Epithelial cell of esophagus (primary cell): ENCODE measurements around the gene SLITRK4.

ENCODE experiments used
- DNase-seq: peaks from one replicate; pipeline ENCODE4 v3.0.0; 2010; ENCODE audit warnings: low read depth
- H3K4me3 ChIP-seq: 2 replicates; pipeline ENCODE4 v1.5.1; 2011; ENCODE audit warnings: mild to moderate bottlenecking, low read length, control low read depth
- TF ChIP-seq, protein P1 (sequence below): IDR thresholded peaks from 2 replicates; pipeline ENCODE4 v1.5.1; 2011; ENCODE audit warnings: low read depth, mild to moderate bottlenecking, low read length, control low read depth, inconsistent platforms; ENCODE audit not compliant: insufficient read depth; ENCODE audit errors: missing control alignments

SLITRK4 gene

DNA sequence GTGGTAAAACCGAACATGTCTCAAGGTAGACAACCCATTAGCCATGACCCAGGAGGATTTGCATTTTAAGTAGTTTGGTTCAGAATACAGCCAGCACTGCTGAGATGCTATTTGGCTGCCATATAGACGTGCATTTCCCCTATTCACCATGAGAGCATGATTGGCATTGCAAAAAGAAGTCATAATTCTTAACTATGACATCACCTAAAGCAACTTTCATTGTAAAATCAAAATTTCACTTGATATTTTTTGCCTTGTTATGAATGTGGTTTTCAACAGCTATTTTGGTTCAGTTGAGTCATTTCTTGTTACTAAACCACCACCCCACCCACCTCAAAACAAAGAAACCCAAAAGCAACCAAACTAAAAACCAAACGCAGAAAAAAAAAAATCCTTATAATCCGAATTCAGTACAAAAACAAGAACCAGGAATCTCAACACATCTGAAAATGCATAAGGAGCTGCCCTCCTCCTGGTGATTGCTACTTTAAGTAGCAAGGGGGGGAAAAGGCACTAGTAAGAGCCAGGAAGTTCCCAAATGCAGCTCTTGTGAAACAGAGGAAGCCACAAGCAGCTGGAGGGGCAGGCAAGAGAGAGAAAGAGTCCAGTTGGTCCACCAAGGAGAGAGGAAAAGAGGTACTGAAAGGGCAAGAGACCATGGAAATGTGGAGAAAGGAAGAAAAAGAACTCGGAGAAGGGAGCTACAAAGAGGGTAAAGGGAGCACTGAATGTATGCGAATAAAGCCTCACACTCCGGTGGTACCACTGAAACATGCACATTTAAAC lies 3.1 kb downstream of the SLITRK4 start:
- no peak for DNase-seq
- TF ChIP-seq, protein P1, sequence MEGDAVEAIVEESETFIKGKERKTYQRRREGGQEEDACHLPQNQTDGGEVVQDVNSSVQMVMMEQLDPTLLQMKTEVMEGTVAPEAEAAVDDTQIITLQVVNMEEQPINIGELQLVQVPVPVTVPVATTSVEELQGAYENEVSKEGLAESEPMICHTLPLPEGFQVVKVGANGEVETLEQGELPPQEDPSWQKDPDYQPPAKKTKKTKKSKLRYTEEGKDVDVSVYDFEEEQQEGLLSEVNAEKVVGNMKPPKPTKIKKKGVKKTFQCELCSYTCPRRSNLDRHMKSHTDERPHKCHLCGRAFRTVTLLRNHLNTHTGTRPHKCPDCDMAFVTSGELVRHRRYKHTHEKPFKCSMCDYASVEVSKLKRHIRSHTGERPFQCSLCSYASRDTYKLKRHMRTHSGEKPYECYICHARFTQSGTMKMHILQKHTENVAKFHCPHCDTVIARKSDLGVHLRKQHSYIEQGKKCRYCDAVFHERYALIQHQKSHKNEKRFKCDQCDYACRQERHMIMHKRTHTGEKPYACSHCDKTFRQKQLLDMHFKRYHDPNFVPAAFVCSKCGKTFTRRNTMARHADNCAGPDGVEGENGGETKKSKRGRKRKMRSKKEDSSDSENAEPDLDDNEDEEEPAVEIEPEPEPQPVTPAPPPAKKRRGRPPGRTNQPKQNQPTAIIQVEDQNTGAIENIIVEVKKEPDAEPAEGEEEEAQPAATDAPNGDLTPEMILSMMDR = no peak
- no peak overlapping the region for H3K4me3 ChIP-seq

DNA sequence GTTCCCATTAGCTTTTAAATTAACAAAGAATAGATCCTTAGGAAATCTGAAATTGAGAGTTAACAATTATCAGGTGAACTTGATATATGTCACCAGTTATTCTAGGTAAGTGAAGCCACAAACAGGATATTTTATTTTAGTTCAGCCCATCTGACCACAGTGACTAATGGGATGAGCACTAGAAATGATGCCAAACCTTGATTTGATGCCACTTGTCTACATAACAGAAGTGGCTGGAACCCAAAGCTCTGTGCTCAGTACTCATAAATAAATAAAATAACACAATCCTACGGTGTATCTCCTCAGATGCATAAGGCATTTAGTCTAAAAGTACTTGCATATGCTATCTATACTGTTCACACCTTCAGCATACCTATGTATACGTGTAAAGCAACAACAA lies 12.2 kb downstream of the SLITRK4 start:
- TF ChIP-seq, protein P1 = no peak
- H3K4me3 ChIP-seq = no peak overlapping the region
- DNase-seq = no peak

DNA sequence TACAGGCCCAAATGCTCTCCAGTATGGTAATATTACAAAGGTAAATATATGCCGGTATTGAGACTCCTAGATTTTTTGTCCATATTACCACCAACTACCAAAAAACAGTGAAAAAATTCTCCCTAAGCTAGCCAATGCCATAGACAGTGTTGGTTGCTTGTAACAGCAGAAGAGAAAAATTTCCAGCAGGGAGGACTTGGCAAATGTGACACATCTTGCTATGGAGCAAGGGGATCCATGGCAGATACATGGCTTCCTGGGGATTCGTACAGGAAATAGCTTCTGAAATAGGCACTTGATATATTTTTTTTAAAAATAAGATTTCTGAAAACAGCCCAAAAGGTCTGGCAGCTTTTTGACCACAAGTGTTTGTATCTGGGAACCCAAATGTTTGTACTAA lies 14.6 kb downstream of the SLITRK4 start:
- no peak overlapping the region for H3K4me3 ChIP-seq
- DNase-seq = no peak
- TF ChIP-seq, protein P1 = no peak

DNA sequence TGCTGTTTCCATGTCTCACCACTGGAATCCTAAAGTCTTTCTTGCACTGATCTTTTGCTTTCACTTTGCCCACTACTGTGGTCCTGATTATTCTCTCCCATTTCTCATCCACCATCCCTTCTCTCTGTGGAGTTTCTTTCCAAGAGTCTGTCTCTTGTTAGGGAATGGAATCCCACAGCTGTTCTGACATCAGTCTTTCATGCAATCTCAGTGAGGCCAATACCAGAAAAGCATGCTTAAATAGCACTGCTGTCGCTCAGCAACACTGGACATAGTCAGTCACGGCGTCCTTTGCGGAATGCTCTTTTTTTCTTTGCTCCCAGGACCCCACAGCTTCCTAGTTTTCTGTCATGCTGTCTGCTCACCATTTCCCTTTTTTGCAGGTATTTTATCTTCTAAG lies 20.1 kb downstream of the SLITRK4 start:
- TF ChIP-seq, protein P1 = no peak
- no peak overlapping the region for H3K4me3 ChIP-seq
- no peak for DNase-seq

DNA sequence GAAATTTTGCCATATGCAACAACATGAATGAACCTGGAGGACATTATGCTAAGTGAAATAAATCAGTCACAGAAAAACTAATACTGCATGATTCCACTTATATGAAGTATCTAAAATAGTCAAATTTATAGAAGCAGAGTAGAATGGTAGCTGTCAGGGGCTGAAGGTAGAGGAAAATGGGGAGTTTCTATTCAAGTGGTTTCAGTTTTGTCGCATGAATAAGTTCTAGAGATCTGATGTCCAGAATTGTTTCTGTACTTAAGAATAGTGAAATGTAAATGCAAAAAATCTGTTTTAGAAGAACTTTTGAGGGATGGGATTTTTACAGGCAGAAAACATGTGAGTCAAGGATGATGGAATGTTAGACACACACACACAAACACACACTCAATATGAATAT lies 34.1 kb downstream of the SLITRK4 start:
- no peak overlapping the region for H3K4me3 ChIP-seq
- DNase-seq = no peak
- TF ChIP-seq, protein P1 = no peak

DNA sequence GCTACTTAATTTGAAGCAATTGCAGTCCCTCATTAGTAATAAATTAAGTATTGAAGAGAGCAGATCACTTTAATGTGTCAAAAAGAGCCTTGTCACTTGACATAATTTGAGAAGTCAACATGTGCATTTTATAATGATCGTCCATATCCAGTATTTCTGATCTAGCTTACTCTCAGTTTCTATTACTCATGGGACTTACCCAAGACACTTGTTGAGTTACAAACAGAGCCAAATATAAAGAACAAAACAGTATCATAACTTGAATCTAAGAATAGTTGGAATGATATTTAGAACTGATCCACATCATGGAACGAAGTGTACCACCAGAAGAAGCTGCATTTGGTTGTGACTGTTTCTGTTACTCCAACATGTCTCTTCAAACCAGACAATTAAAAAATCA lies 54.7 kb downstream of the SLITRK4 start:
- no peak for DNase-seq
- TF ChIP-seq, protein P1 = no peak
- H3K4me3 ChIP-seq = no peak overlapping the region

DNA sequence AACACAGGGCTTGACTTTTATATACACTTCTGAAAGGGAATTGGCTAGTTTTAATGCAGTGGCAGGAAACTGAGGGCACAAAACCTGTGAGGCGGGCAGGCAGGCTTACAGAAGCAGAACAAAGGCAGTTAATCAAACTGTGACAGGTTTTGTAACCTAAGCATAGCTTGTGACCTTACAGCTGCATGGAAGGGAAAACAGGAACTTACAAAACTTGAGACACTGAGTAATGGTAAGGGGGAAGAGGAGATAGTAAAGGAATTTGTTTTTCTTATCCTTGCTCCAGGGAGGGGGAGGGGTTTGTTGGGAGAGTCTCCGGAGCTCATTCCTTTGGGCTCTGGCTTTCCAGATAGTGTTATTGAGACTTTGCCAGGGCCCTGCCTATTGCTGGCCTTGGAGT lies 55.6 kb downstream of the SLITRK4 start:
- DNase-seq = no peak
- H3K4me3 ChIP-seq = no peak overlapping the region
- TF ChIP-seq, protein P1 = no peak
